GM12865 (cell line): ENCODE results near the gene FNDC10.
A peak's percentile ranks its signal among the peaks of the same experiment; 100 is the strongest.

Experiments used
- DNase-seq: peaks from one replicate; pipeline ENCODE4 v3.0.0; 2010; ENCODE audit warnings: low read depth
- H3K4me3 ChIP-seq: 2 replicates; pipeline ENCODE4 v1.5.1; 2011; ENCODE audit warnings: mild to moderate bottlenecking, low read depth, low read length, control low read depth
- TF ChIP-seq, protein P1 (sequence below): IDR thresholded peaks from 2 replicates; pipeline ENCODE4 v1.5.1; 2011; ENCODE audit warnings: low read length, control low read depth, low read depth, inconsistent platforms; ENCODE audit not compliant: insufficient read depth; ENCODE audit errors: missing control alignments

The FNDC10 gene

DNA sequence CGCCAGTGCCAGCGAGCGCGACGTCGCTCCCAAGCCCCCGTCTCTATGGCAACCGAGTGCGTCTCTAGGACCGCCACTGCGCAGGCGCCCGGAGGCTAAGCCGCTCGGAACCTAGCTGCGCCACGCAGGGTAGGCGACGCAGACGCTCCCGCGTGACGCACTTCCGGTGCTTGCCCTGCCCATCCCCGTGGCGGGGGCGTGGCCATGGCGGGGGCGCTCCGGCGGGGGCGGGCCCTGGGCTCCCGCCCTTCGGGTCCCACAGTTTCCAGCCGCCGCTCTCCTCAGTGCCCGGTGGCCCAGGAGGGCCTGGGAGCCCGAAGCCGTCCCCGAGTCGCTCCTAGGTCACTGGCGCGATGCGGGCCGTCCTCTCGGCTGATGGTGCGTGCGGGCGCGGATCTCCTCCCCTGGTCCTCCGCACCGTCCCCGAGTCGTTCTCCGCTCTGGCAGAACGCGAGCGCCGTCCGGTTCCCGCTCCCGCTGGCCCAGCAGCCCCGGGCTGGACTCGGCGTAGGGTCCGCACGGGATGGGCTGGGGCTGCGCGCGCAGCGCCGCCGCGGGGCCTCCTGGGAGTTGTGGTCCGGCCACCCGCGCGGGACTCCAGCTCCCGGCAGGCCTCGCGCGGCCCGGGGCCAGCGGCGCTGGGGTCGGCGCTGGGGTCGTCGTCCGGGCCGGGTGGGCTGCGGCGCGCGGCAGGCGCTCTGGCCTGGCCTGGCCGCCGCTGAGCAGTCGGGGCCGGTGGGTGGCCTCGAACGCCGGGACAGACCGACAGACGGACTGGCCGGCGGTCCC lies 15.5 kb upstream of the FNDC10 start, which contains the start of gene MIB2:
Gene MIB2 (plus strand): TSS at position 245 of the 789 bp plus-strand sequence. CDS start 7,953 bp downstream, outside the sequence.
- H3K4me3 ChIP-seq = peak within 1 kb of the TSS; percentile 99
- TF ChIP-seq, protein P1, sequence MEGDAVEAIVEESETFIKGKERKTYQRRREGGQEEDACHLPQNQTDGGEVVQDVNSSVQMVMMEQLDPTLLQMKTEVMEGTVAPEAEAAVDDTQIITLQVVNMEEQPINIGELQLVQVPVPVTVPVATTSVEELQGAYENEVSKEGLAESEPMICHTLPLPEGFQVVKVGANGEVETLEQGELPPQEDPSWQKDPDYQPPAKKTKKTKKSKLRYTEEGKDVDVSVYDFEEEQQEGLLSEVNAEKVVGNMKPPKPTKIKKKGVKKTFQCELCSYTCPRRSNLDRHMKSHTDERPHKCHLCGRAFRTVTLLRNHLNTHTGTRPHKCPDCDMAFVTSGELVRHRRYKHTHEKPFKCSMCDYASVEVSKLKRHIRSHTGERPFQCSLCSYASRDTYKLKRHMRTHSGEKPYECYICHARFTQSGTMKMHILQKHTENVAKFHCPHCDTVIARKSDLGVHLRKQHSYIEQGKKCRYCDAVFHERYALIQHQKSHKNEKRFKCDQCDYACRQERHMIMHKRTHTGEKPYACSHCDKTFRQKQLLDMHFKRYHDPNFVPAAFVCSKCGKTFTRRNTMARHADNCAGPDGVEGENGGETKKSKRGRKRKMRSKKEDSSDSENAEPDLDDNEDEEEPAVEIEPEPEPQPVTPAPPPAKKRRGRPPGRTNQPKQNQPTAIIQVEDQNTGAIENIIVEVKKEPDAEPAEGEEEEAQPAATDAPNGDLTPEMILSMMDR = no peak
- DNase-seq = peak; percentile 99

DNA sequence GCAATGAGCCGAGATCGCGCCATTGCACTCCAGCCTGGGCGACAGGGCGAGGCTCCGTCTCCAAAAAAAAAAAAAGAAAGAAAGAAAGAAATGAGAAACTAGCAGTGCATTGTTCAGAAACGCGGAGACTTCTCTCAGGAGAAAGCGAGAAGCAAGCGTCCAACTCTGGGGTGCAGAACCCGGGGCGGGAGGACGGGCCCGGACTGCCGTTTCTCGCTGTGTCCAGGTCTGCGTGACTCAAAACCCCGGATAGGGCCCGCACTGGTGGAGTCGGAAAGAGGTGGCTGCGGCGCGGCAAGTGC lies 15.0 kb upstream of the FNDC10 start:
- DNase-seq = no peak
- TF ChIP-seq, protein P1 = no peak
- peak overlapping the region; percentile 99 for H3K4me3 ChIP-seq

DNA sequence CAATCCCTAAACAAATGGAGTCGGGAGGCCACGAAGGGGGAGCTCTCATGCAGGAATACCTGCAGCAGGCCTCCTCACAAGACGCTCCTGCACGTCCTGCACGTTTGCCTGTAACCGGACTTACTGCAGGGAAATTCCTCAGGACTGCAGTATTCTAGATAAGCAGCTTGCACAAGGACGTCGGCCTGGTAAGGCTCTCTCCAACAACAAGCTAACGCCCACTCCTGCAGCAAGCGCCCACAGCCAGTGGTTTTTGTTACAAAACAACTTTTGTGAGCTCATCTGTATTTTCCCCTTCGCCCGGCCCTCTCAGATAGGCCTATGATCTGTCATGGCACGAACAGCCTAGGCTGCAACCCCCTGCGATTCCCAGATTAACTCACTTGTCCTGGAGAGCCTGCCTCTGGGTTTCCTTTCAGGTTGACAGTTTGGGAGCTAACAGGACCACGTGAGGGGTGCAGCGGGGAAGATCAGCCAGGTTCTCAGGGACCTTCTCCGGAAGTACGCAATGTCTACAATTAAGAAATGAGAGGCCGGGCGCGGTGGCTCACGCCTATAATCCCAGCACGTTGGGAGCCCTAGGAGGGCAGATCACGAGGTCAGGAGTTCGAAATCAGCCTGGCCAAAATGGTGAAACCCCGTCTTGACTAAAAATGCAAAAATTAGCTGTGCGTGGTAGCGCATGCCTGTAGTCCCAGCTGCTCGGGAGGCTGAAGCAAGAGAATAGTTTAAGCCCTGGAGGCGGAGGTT lies 14.4 kb upstream of the FNDC10 start:
- DNase-seq = no peak
- H3K4me3 ChIP-seq = peak overlapping the region; percentile 99
- TF ChIP-seq, protein P1 = no peak

DNA sequence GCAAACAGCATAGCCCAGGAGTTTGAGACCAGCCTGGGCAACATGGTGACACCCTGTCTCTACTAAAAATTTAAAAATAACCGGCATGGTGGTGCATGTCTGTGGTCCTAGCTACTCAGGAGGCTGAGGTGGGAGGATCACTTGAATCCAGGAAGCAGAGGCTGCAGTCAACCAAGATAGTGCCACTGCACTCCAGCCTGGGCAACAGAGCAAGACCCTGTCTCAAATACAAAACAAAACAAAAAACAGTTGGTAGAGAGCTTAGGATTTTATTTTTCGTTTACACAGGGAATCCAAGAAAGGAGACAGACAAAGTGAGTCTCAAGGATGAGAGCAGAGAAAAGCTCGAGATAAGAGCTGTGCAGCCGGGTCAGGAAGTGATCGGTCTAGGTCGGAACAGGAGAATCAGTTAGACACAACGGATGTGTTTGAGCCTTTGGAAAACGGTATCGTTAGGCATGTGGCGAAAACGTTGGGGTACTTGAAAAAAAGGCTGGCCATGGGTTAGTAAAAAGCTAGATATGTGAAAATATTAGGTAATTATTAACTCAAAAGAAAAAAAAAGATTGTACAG lies 13.7 kb upstream of the FNDC10 start:
- no peak for DNase-seq
- no peak overlapping the region for H3K4me3 ChIP-seq

DNA sequence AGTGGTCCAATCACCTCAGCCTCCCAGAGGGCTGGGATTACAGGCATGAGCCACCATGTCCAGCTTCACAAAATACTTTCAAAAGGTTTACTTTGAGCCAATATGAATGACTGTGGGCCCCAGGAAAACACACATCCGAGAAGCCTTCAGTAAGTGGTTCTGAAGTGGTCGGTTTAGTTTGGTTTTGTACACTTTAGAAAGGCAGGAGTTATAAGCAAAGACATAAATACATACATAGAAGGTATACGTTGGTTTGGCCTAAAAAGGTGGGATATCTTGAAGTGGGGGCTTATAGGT lies 12.1 kb upstream of the FNDC10 start:
- no peak overlapping the region for H3K4me3 ChIP-seq
- DNase-seq = no peak
- TF ChIP-seq, protein P1 = no peak

More for the DNA sequence above, 13.7 kb upstream of the FNDC10 start:
- TF ChIP-seq, protein P1 = no peak

DNA sequence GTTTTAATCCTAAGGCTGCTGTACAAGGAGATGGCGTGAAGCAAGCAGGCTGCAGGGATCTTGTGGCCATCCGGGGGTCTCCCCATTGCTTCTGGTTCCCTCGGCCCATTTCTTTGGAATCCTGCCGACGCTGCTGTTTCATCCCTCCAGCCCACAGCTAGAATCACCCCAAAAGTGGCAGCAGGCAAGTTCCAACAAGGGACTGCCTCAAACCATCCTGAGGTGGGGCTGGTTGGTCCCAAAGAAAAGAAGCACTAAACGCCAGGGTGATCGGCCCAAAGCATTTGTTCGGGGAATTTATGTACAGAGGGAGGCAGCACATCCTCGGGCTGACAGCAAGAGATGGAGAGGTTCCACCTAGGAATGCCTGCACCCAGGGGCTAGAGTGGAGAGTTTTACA lies 10.9 kb upstream of the FNDC10 start:
- no peak for DNase-seq
- TF ChIP-seq, protein P1 = no peak
- no peak overlapping the region for H3K4me3 ChIP-seq
